ENCODE measurements around the gene LLGL2. TPM values are rescaled to one million over a fixed set of nuclear protein-coding genes. Genes with fewer than 3 reads are reported as not detected.

The LLGL2 gene
- total RNA-seq, 2 donors from 2014 or later: 6.4 to 20.0 TPM

DNA sequence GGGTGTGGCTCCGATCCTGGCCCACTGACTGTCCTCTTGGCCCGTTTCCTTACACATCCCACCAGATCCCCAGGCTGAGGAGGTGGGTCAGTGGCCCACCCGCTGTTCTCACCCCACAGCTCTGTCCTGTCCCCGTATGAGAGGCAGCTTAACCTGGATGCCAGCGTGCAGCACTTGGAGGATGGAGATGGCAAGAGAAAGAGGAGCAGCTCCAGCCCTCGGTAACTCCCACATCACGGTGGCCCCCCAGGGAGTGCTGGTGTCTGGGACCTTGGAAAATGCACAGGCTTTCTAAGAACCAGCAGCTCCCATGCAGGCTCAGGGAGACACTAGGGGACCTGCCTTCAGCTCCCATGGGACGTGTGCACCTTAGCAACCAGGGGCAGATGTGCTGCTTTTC, 4.2 kb upstream of the LLGL2 start:
- H3K4me1 ChIP-seq (ENCODE audit: control insufficient read depth in 1 of 2, low read depth in 2 of 2): peaks cover 9 to 32% of the 10 kb centered on the region in 2 donors
- H3K27ac ChIP-seq: no peak overlapping the region
- ATAC-seq (ENCODE audit: insufficient number of reproducible peaks, low FRiP score, low read depth) (no peak), DNase-seq (ENCODE audit: low spot score) (no peak)
- no peaks in the 10 kb centered on the region for H3K27me3 ChIP-seq (replicated peaks; ENCODE audit: insufficient read depth)
- no peaks in the 10 kb centered on the region for H3K36me3 ChIP-seq
- no peaks in the 10 kb centered on the region for H3K9me3 ChIP-seq
- no peak overlapping the region for H3K4me3 ChIP-seq
- TF ChIP-seq CTCF (IDR thresholded peaks at IDR 0.05): no peak

GRCh38 chr17:75521951-75522727, 3.4 kb upstream of the LLGL2 start:
- Histone ChIP-seq H3K27me3 (replicated peaks; ENCODE audit: insufficient read depth) (no peaks in the 10 kb centered on the region), H3K27ac (no peak overlapping the region), H3K9me3 (no peaks in the 10 kb centered on the region), H3K36me3 (no peaks in the 10 kb centered on the region), H3K4me3 (no peak overlapping the region), H3K4me1 (ENCODE audit: control insufficient read depth in 1 of 2, low read depth in 2 of 2) (peaks cover 11 to 36% of the 10 kb centered on the region in 2 donors)
- no peak for ATAC-seq (ENCODE audit: insufficient number of reproducible peaks, low FRiP score, low read depth)
- no peak for TF ChIP-seq CTCF (IDR thresholded peaks at IDR 0.05)
- no peak for DNase-seq (ENCODE audit: low spot score)

DNA sequence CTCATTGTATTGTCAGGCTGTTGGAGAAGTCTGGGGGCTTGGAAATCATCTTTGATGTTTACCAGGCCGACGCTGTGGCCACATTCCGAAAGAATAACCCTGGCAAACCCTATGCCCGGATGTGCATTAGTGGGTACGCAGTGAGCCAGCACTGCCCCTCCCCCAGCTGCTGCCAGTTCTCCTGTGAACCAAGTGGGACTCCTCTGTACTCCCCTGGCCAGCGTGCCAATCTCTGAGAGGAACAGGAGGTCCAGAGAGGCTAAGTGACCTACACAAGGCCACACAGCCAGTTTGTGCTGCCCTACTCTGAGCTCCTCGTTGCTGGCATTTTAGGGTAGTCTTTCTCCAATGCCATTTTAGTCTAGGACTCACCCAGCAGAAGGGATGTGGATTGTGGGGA, 1.9 kb upstream of the LLGL2 start:
- ATAC-seq (ENCODE audit: insufficient number of reproducible peaks, low FRiP score, low read depth) (no peak), DNase-seq (ENCODE audit: low spot score) (no peak)
- peaks cover 8 to 22% of the 10 kb centered on the region in 2 donors for H3K4me1 ChIP-seq (ENCODE audit: control insufficient read depth in 1 of 2, low read depth in 2 of 2)
- no peak for TF ChIP-seq CTCF (IDR thresholded peaks at IDR 0.05)
- no peak overlapping the region for H3K4me3 ChIP-seq
- H3K36me3 ChIP-seq: no peaks in the 10 kb centered on the region
- H3K9me3 ChIP-seq: no peaks in the 10 kb centered on the region
- no peak overlapping the region for H3K27ac ChIP-seq
- no peaks in the 10 kb centered on the region for H3K27me3 ChIP-seq (replicated peaks; ENCODE audit: insufficient read depth)

DNA sequence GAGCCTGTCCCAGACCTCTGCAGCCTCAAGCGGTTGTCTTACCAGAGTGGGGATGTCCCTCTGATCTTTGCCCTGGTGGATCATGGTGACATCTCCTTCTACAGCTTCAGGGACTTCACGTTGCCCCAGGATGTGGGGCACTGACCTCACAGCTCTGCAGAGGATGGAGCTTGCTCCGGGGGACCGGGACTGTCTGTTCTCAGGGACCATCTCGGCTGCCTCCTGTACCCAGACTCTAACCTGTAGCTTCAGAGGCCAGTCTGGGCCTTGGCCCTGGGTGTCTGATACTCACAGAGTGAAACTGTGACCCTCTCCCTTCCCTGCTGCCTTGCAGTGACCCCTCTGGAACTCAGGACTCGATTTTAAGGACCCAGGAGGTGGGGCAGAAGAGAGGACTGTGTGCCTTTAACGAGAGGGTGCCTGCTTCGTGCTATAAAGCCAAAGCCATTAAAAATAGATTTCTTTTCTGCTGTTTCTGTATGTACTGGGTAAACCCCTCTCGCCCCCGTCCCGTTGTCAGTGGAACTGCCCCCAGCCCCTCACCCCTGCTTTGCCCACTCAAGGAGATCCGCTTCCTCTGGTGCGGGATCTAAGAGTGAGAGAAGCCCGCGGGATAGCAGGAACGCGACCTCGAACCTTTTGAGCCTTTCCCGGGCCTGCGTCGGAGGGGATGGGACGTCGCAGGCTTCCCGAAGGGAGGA, 1.1 kb upstream of the LLGL2 start:
- DNase-seq (ENCODE audit: low spot score) (no peak), ATAC-seq (ENCODE audit: insufficient number of reproducible peaks, low FRiP score, low read depth) (no peak)
- no peak for TF ChIP-seq CTCF (IDR thresholded peaks at IDR 0.05)
- no peaks in the 10 kb centered on the region for H3K27me3 ChIP-seq (replicated peaks; ENCODE audit: insufficient read depth)
- H3K4me3 ChIP-seq: peak overlapping the region; percentile 81
- H3K4me1 ChIP-seq (ENCODE audit: control insufficient read depth in 1 of 2, low read depth in 2 of 2): peaks cover 8 to 22% of the 10 kb centered on the region in 2 donors
- peak overlapping the region in 1 of 2 donors; percentile 23 for H3K27ac ChIP-seq
- no peaks in the 10 kb centered on the region for H3K9me3 ChIP-seq
- H3K36me3 ChIP-seq: no peaks in the 10 kb centered on the region

DNA sequence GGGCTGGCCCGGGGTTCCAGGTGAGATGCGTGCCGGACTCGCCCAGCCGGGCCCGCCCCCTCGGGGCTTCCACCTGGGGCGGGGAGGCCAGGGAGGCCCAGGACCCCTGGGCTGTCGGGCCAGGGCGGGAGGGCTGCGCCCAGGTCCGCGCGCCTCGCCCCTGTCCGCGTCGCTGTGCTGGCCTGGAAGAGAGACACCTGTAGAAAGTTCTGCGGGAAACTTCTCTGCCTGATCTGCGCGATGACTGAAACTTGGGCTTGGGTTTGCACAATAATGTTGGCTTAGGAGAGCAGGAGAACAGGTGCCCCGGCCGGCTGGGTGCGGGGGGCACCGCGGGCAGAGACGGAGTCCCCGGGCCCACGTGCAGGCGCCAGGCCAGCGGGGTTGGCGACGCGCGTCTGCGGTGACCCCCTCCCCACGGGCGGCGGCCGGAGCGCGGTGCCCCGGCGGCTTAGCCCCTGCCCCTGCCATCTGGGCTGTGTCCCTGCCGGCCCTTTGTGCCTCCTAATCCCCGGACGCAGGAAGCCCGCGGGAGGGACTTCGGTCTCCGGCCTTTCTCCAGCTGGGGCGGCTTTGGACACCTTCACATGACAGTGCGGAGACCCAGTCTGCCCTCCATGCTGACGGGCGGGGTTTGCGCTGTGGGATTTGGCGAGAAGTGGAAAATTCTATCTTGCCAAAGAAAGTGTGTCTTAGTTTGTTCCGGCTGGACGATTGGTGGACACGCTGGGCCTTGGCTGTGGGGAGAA, 483 bp downstream of the LLGL2 start:
- no peaks in the 10 kb centered on the region for H3K27me3 ChIP-seq (replicated peaks; ENCODE audit: insufficient read depth)
- no peak for TF ChIP-seq CTCF (IDR thresholded peaks at IDR 0.05)
- no peaks in the 10 kb centered on the region for H3K36me3 ChIP-seq
- no peaks in the 10 kb centered on the region for H3K9me3 ChIP-seq
- peak overlapping the region; percentile 81 for H3K4me3 ChIP-seq
- ATAC-seq (ENCODE audit: insufficient number of reproducible peaks, low FRiP score, low read depth): no peak
- no peak overlapping the region for H3K27ac ChIP-seq
- peaks cover 8 to 22% of the 10 kb centered on the region in 2 donors for H3K4me1 ChIP-seq (ENCODE audit: control insufficient read depth in 1 of 2, low read depth in 2 of 2)
- DNase-seq (ENCODE audit: low spot score): no peak

Measured in thoracic aorta (tissue), 2 donors.